GM19193 (cell line): ENCODE measurements around the gene TFE3.

Experiments
- POLR2A ChIP-seq: IDR thresholded peaks from 4 replicates; pipeline ENCODE4 v1.6.1; 2011; ENCODE audit not compliant: insufficient read depth, insufficient read length; ENCODE audit errors: extremely low read depth

Gene TFE3, protein sequence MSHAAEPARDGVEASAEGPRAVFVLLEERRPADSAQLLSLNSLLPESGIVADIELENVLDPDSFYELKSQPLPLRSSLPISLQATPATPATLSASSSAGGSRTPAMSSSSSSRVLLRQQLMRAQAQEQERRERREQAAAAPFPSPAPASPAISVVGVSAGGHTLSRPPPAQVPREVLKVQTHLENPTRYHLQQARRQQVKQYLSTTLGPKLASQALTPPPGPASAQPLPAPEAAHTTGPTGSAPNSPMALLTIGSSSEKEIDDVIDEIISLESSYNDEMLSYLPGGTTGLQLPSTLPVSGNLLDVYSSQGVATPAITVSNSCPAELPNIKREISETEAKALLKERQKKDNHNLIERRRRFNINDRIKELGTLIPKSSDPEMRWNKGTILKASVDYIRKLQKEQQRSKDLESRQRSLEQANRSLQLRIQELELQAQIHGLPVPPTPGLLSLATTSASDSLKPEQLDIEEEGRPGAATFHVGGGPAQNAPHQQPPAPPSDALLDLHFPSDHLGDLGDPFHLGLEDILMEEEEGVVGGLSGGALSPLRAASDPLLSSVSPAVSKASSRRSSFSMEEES

DNA sequence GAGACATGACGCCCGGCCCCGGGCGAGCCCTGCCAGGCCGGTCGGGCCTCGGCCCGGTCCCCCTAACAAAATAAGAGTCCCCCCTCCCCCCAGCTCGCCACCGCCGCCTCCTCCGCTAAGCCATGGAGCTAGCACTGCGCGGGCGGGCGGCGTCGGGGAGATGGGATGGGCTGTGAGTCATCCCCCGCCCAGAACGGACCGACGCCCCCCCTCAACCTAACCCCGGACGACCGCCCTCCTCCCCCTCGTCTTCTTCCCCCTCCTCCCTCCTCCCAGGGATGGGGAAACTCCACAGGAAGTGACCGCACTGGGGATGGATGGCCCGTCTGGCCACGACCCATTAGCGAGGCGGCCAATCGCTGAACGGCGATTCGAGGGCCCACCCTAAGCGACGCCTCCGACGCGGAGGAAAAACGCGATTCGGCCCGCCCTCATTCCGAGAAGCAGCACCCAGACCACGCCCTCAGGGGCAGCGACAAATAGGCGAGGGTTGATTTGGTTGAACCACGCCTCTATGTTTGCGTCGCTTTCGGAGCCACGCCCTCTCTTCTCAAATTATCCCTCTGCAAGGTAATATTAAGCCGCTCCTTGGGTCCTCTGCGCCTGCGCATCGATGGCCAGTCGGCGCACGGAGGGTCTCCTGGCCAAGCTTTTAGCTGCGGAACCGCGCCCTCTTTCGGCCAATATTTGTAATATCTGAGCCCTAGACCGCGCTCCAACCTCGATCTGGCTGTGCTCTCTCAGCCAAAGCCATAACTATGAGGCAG, at the start of gene TFE3:
TFE3 (minus strand) TSS at position 138 of the 767 bp plus-strand sequence; CDS start at position 7, 131 bp downstream.
- TF ChIP-seq POLR2A, result no peak

- no peak for TF ChIP-seq POLR2A
These were observed 46.4 kb upstream of the TFE3 start for GRCh38 chrX:49089553-49089952.

DNA sequence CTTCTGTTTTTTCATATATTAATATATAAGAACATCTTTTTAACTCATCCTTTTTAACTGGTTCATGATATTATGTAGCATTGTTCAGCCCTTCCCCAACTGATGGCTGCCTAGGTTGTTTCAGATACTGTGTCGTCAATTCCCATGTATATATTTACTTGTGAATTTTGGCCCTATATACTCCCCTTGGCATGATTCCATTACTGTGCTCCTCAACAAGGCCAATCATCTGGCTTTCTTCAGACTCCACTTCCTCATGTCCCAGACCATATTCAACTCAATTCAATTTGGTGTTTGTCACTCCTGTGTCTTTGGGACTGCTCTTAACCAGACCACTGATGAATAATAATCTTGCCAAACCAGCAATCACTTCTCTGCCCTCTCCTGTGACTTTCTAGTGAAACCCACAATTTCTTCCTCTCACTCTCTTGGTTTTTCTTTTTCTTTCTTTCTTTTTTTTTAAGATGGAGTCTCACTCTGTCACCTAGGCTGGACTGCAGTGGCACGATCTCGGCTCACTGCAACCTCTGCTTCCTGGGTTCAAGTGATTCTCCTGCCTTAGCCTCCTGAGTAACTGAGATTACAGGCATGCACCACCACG, 39.2 kb upstream of the TFE3 start:
- no peak for TF ChIP-seq POLR2A

DNA sequence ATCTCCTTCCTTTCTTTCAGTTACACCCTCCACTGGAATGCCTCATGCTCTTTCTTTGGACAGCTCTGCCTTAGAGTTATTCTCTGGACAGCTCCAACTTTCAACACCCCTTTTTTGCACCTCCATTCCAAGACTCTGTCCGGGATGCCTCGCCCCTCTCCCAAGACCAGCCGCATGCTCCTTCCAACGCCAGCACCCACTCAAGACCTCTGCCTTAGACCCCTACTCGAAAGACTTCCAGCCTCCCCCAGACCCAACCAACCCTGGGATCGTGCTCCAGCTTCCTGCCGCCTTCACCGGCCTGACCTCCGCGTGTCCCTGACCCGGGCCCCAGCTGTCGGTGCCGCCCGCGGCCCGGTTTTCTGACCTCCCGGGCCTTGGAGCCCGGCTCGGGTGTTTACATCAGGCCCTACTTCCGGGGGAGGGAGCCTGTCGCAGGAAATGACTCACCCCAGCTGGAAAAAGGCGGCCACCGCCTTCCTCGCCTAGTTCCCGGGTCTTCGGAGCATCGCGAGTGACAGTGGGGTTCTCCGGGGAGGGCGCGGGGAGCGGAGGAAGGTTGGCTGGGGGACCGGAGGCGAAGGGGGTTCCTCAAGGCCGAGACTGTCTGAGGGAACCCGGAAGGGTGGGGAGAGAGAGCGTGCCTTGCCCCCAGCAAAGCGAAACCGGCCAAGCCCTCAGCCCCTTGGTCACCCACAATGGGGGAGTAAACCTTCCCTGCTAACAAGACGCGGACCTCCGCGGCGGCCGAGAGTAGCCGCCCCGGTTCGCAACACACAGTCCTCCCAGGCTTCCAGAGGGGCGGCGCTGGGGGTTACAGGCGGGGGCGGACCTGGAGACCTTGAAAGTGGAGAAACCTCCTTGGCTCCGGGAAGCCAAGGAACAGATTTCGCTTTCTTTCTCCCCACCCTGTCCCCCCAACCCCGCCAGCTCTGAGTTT, 36.6 kb upstream of the TFE3 start, which contains the start of gene WDR45:
WDR45 (minus strand) TSS at position 399 of the 940 bp plus-strand sequence. CDS start 1,792 bp downstream, outside the sequence.
- TF ChIP-seq POLR2A, result peak; percentile 55

- TF ChIP-seq POLR2A, result no peak
These were observed 34.8 kb upstream of the TFE3 start for GRCh38 chrX:49077941-49078340.

- TF ChIP-seq POLR2A, result no peak
These were observed 32.2 kb upstream of the TFE3 start for GRCh38 chrX:49075347-49075746.

DNA sequence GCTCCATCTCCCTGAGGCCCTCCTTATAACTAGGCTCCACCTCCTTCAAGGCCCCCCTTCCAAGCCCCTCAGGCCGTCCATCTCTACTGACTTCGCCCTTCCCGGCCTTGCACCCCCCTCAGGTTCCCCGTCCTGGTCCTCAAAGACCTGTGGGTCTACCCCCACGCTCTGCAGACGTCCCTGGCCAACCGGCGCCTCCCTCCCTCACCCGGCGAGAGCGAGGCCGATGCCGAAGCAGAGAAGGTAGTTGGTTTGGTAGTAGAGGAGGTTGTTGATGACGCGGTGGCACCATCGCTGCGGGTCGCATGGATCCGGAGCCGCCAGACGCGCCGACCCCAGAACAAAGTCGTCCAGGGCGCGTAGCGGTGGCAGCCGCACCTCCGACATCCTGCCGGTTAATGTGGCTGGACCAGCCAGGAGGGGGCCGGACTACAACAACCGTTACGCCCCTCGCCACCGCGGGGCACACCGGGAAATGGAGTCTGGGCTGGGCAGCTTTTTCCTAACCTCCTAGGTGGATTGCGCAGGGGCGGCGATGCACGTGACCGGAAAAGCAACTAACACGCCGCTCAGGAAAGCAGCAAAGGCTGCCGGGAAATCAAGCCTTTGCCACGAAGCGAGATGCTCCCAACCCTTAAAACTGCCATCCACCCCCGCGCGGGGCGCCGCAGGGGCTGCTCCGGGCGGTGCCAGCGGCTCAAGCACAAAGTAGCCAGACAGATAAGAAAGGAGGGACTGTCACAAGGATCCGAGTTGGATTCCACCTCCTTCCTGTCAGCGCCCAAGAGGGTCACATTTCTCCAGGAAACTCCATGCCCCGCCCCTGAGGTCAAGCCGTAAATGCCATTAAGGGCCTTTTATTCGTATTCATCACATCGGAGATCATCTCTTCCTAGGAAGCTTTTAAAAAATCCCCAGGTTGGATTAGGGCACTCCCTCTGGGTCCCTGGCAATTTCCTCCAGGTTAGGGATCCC, 30.7 kb upstream of the TFE3 start, which contains the start of gene PRAF2:
PRAF2 (minus strand) TSS at position 402 of the 975 bp plus-strand sequence; CDS start at position 387, 15 bp downstream.
- TF ChIP-seq POLR2A, result peak; percentile 44

DNA sequence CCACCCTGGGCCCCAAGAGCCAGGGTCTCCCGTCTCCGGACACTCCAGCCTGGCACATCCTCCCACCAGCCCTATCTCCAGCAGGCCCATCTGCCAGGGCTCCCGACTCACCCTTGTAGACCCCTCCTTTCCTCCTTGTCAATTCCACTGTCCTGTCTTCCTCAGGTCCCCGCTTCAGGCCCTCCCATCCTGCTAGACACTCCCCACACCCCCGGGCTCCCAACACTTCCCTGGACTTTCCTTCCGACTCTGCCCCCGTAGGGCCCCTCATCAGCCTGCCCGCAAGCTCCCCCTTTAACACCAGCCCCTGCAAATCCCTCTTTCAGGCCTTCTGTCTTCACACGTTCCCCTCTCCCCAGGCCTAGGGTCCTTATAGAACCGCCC, 29.5 kb upstream of the TFE3 start:
- no peak for TF ChIP-seq POLR2A

DNA sequence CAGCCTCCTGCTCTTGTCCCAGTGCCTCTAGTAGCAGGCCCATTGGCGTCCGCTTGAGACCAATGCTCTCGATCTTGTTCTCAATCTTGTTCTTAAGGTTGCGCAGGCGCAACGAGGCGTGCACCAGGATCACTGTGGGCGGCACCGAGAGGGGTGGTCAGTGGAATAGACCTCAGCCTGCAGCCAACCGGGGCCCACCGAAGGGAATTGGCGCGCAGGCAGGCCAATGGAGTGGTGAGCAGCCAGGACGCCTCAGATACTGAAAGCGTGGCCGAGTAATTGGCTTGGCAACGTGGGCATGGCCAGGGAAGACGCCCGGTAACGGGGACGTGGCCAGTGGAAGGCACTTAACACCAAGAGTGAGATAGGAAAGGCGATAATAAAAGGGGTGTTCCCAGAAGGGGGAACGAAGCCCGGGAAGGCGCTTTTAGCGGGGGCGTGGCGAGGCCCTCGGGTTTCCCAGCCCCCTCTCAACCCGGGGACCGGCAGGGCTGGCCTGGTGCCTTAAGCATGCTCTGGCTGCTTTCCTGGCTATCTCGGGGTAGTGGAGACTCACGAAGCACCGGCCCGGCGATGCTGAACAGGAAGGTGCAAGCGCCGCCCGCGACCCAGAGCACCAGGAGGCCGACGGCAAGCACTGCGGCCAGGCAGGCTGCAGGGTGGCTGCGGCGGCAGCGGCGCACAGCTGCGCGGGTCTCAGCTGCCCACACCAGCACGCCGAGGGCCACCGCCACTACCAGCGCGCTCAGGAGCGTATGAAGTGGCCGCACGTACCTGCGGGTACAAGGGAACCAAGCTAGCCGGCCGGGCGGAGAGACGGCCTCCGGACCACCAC, 28.9 kb upstream of the TFE3 start:
- no peak for TF ChIP-seq POLR2A

- TF ChIP-seq POLR2A, result no peak
These were observed 27.8 kb upstream of the TFE3 start for GRCh38 chrX:49070988-49071387.

DNA sequence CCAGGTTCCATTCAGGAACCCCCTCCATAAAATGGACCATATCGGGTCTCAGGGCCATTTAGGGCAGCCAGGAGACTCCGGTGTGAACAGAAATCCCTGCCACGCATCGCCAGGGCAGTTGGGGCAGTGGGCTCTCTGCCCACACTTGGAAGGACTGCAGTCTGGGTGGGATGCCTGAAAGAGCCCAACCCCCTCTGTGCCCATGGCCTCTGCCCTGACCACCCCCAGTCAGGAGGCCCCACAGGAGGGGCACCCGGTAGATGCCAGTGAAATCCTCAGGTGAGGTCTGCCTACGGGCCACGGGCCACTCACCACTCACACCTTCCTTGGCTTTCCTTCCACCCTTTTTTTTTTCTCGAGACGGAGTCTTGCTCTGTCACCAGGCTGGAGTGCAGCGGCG, 25.9 kb upstream of the TFE3 start:
- no peak for TF ChIP-seq POLR2A
